Limb (tissue), 2 donors: Measurements from ENCODE around the gene LIME1.

Experiments used
- DNase-seq, 2 donors: peaks; one replicate each; pipeline ENCODE4 v3.0.0-alpha.2; 2016; ENCODE audit errors: extremely low spot score in 2 of 2

Gene LIME1, protein sequence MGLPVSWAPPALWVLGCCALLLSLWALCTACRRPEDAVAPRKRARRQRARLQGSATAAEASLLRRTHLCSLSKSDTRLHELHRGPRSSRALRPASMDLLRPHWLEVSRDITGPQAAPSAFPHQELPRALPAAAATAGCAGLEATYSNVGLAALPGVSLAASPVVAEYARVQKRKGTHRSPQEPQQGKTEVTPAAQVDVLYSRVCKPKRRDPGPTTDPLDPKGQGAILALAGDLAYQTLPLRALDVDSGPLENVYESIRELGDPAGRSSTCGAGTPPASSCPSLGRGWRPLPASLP

GRCh38 chr20:63735859-63736718 is at the start of gene LIME1:
LIME1 (plus strand) TSS chr20:63736664; CDS start chr20:63737550, 886 bp downstream.
- no peak for DNase-seq

- no peak for DNase-seq
These were observed 48.9 kb upstream of the LIME1 start for GRCh38 chr20:63687419-63688178.

- no peak for DNase-seq
These were observed 48.0 kb upstream of the LIME1 start for GRCh38 chr20:63688228-63689045.

DNA sequence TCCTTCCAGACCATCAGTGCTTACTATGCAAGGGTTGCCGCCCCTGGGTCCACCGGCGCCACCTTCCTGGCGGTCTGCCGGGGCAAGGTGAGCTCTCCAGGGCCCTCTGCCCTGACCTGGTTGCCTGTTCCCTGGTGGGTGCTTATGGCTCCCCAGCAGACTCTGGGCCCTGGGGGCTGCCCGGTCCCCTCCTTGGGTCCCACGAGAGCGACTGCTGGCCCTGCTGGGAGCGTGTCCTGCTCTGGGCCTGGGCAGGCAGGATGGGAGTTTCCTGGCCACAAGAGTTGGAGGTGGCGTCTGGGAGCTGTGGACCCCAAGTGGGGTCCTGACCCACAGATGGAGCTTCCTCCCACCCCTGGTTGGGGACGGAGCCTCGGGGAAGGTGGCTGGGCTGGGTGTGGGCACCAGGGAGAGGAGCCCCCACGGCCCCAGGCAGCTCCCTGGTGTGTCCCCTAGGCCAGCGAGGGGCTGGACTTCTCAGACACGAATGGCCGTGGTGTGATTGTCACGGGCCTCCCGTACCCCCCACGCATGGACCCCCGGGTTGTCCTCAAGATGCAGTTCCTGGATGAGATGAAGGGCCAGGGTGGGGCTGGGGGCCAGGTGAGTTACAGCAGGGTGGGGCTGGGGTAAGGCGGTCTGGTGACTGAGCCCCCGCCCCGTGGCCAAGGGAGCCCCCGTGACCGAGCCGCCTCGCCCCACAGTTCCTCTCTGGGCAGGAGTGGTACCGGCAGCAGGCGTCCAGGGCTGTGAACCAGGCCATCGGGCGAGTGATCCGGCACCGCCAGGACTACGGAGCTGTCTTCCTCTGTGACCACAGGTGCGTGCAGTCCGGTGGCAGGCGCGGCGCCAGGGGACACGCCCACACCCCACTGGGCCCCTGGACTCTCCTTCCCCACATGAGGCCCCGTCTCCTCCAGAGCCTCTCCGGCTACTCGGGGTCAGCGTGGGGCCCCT is 47.1 kb upstream of the LIME1 start:
- DNase-seq, result peak in 1 of 2 donors; percentile 36

- no peak for DNase-seq
These were observed 46.2 kb upstream of the LIME1 start for GRCh38 chr20:63690003-63690897.

GRCh38 chr20:63690898-63691710 is 45.4 kb upstream of the LIME1 start:
- peak in 1 of 2 donors; percentile 33 for DNase-seq

DNA sequence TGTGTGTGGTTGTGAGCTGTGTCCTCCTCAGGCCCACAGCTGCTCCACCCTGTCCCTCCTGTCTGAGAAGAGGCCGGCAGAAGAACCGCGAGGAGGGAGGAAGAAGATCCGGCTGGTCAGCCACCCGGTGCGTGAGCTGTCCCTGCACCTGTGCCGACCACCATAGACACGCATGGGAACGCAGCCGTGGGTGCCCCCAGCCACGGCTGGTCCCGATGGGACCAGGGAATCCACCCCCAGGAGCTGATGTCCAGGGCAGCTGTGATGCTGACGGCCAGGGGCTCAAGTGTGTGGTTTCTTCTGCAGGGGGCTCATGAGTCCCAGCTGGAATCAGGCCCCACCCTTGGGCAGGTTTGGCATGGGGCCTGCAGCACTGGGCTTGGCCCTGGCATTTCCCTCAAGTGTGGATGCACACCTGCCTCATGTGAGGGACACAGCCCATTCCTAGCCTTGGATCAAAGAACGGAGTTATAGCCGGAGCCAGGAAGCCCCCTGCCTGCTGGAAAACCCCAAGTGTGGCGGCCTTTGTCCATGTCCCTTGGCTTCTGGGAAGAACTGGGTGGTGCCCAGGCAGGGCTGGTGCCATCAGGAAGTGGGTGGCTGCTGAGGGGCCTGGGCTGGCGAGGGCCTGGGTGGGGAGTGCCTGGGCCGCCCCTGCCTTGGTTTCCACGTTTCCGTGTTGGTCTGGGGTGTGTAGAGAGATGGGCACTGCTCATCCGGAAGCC is 44.6 kb upstream of the LIME1 start:
- DNase-seq, result no peak

DNA sequence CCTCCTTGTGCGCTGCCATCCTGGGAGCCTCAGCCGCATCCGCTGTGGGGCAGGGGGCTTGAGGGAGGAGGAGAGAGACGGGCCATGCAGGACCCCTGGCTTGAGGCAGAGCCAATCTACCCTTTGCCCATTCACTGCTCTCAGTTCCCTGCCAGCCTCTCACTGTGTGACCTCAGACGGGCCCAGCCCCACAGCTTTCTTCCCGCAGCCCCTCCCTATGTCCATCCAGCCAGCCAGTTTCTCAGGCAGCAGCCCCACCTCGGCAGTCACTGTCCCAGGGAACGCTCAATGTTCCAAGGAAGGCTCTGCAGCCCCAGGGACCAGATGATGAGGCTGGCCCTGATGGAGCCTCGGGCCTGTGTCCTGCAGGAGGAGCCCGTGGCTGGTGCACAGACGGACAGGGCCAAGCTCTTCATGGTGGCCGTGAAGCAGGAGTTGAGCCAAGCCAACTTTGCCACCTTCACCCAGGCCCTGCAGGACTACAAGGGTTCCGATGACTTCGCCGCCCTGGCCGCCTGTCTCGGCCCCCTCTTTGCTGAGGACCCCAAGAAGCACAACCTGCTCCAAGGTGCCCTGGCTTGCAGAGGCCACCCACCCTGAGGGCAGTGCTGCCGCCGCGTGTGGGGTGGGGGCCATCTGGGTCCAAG is 43.9 kb upstream of the LIME1 start:
- DNase-seq, result peak in 1 of 2 donors; percentile 34

GRCh38 chr20:63693083-63693732 is 43.3 kb upstream of the LIME1 start:
- DNase-seq, result peak in 1 of 2 donors; percentile 28

DNA sequence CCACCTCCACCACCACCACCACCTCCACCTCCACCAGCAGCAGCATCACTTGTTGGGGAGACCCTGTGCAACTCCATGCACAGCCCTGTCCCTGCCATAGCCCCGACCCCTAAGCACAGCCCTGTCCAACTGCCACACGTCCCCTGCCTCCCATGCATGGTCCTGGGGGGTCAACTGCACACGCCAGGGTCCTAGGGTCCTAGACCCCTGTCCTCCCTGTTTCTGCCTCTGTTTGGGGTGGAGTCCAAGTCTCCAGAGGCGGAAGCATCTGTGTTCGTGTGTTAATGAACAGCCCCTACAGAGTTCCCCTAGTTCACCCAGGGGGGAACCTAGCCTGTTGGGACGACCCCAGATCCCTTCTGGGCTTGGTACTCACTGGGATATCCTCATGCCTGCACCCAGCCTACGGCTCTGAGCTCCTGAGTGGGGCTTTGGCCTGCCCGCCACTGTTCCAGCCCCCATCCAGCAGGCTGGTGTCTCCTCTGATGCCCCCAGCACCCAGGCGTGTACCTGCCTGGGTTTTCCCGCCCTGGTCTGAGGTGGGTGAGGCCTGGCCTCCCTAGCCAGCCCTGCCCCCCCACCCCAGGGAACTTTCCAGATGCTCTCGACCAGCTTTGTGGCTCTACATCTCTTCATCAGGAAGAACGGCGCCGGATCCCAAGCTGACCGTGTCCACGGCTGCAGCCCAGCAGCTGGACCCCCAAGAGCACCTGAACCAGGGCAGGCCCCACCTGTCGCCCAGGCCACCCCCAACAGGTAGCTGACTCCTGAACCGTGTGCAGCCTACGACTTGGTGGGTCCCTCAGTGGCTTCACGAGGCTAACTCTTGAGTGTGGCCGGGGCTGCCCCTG is 42.5 kb upstream of the LIME1 start:
- DNase-seq, result no peak

DNA sequence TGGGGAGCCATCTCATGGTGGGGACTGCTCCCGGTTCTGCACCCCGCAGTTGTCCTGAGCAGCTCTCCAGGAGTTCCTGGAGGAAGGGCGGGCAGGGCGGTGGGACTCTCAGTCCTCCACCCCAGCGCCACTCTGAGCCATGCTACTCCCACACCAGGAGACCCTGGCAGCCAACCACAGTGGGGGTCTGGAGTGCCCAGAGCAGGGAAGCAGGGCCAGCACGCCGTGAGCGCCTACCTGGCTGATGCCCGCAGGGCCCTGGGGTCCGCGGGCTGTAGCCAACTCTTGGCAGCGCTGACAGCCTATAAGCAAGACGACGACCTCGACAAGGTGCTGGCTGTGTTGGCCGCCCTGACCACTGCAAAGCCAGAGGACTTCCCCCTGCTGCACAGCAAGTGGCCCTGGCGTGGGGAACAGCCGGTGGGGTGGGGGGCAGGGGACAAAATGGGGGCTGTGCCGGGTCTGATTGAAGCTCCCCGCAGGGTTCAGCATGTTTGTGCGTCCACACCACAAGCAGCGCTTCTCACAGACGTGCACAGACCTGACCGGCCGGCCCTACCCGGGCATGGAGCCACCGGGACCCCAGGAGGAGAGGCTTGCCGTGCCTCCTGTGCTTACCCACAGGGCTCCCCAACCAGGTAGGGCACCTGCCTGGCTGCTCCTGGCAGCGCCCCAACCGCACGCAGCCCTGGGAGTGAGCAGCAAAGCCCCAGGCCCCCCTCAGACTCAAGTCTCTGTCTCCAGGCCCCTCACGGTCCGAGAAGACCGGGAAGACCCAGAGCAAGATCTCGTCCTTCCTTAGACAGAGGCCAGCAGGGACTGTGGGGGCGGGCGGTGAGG is 41.7 kb upstream of the LIME1 start:
- peak in 1 of 2 donors; percentile 33 for DNase-seq

DNA sequence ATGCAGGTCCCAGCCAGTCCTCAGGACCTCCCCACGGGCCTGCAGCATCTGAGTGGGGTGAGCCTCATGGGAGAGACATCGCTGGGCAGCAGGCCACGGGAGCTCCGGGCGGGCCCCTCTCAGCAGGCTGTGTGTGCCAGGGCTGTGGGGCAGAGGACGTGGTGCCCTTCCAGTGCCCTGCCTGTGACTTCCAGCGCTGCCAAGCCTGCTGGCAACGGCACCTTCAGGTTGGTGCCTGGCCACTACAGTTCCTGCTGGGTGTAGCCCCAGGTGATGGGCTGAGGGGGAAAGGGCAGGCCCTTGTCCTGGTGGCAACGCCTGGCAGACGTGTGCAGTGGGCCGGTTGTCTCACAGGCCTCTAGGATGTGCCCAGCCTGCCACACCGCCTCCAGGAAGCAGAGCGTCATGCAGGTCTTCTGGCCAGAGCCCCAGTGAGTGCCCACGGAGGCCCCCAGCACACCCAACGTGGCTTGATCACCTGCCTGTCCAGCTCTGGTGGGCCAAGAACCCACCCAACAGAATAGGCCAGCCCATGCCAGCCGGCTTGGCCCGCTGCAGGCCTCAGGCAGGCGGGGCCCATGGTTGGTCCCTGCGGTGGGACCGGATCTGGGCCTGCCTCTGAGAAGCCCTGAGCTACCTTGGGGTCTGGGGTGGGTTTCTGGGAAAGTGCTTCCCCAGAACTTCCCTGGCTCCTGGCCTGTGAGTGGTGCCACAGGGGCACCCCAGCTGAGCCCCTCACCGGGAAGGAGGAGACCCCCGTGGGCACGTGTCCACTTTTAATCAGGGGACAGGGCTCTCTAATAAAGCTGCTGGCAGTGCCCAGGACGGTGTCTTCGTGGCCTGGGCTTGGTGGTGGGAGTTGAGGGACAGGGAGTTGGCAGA is 40.8 kb upstream of the LIME1 start:
- DNase-seq, result peak in 1 of 2 donors; percentile 29

GRCh38 chr20:63696306-63696627 is 40.2 kb upstream of the LIME1 start:
- peak in 1 of 2 donors; percentile 44 for DNase-seq
